CD4-positive, alpha-beta T cell treated with Interferon gamma for 1 hour (primary cell): ENCODE measurements around the gene AUTS2.

Experiments
- DNase-seq: peaks from one replicate; pipeline ENCODE4 v3.0.0-alpha.2; 2020

Gene AUTS2

GRCh38 chr7:70759674-70760073, 1161.4 kb downstream of the AUTS2 start:
- no peak for DNase-seq

- no peak for DNase-seq
Measured at GRCh38 chr7:70761711-70762328, 1163.5 kb downstream of the AUTS2 start.

DNA sequence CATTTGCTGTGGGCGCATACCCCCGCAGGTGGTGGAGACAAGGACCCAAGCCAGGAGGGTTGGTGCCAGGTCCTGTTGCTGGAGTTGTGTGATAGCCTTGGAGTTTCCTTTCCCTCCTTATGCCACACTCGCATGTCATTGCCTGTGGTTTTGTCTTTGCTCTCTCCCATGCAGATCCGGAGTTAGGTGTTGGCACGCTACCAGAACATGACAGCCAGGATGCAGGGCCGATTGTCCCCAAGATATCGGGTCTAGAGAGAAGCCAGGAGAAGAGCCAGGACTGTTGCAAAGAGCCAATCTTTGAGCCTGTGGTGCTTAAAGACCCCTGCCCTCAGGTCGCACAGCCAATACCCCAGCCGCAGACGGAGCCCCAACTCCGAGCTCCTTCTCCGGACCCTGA, 1164.4 kb downstream of the AUTS2 start:
- DNase-seq, result no peak

- peak; percentile 6 for DNase-seq
Measured at GRCh38 chr7:70763961-70764691, 1165.9 kb downstream of the AUTS2 start.

DNA sequence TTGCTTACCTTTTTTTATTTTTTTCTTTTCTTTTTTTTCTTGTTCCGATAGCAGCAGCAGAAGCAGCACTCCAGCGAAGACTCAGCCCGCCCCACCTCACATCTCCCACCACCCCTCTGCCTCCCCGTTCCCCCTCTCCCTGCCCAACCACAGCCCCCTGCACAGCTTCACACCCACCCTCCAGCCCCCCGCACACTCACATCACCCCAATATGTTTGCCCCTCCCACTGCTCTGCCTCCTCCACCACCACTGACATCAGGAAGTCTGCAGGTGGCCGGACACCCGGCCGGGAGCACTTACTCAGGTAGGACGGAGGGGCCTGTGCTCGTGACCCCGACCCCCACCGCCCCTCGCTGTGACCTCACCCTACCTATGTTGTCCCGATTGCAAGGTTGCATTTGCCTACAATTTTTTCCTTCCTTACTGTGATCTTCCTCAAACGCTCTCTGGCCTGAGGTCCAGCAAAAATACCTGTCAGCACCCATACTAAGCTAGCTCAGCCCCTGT, 1166.5 kb downstream of the AUTS2 start:
- no peak for DNase-seq

DNA sequence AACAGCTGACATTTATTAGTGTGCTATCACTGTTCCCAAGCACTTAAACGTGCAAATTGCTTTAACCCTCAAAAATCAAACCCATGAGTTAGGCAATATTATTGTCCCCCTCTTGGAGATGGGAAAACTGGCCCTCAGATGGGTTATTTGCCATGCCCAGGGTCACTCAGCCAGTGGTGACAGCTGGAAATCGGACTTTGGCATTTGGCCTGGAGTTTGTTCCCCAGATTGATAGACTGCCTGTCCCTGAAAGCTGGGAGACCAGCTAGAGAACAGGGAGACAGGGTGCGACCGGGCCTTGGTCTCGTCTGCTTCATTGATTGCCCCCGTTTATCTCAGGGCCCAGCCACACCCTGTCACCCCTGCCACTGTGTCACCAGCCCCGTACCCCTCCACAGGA, 1167.4 kb downstream of the AUTS2 start:
- no peak for DNase-seq

DNA sequence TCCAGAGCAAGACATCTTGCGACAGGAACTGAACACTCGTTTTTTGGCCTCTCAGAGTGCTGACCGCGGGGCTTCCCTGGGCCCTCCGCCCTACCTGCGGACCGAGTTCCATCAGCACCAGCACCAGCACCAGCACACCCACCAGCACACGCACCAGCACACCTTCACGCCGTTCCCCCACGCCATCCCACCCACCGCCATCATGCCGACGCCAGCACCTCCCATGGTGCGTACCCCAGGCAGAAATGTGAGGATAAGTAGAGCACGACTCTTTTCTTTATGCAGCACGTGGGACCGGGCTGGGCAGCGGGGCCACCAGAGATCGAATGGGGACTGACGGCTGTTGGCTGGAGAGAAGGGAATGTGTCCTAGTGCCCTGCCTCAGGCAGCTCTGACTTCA, 1167.8 kb downstream of the AUTS2 start:
- DNase-seq, result no peak

DNA sequence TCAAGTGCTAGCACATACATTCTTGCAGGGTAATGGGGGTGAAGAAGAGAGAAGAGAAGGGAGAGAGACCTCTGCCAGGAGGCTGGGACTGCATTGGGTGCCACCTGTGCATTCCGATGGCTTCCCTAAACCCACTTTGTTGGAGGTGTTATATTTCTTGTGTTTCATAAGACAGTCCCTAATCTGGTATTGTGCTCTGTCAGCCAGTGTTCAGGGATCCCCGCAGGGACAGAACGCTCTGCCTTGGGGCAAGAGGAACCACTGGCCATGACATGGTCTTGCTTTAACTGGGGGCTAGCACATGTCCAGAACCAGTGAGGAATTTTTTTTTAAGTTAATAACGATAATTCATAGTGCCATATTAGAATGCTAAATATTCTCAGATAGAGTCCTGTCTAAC, 1168.4 kb downstream of the AUTS2 start:
- DNase-seq, result no peak

DNA sequence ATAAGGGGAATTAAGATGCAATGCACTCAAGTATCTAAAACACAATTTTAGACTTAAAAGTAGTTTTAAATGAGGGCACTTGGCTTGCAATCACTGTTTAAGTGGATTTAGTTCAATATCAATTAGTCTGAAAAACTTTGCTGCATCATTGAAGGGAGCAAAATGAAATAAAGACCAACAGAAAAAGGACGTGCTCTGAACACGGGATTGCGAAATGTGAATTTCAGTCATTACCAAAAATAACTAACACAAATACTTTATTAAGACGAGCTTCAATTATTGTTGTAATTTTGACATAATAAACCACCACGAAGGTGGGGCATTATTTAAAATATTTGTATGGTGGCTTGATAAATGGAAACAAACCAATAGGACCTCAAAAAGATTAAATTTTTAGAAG, 1171.9 kb downstream of the AUTS2 start:
- DNase-seq, result no peak

- no peak for DNase-seq
Measured at GRCh38 chr7:70771451-70771850, 1173.2 kb downstream of the AUTS2 start.

- no peak for DNase-seq
Measured at GRCh38 chr7:70772891-70773290, 1174.6 kb downstream of the AUTS2 start.

- no peak for DNase-seq
Measured at GRCh38 chr7:70773406-70773805, 1175.1 kb downstream of the AUTS2 start.

DNA sequence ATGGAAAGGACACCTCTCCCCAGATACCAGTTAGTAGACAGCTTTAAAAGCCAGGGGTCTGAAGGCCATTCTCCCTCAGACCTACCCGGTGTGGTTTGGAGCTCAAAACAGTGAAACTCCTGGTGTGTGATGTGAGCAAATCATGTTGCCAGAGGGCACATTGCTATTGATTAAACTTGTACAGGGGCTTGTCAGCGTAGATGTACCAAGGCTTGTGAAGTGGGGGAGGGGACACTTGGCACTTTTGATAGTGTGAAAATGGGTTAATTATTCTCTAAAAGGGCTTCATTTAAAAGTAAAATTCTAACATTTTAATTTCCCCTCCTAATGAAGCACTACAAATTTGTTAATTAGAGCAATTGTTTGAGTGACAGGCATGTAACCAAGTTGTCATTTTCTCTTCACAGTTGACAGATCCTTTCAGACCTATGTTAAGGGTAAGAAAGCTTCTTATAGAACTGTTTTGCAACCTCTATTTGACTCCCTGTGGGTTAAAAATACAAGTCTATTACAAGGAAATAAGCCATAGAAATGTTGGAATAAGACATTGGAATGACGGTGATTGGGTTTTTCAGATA, 1176.8 kb downstream of the AUTS2 start:
- DNase-seq, result no peak

DNA sequence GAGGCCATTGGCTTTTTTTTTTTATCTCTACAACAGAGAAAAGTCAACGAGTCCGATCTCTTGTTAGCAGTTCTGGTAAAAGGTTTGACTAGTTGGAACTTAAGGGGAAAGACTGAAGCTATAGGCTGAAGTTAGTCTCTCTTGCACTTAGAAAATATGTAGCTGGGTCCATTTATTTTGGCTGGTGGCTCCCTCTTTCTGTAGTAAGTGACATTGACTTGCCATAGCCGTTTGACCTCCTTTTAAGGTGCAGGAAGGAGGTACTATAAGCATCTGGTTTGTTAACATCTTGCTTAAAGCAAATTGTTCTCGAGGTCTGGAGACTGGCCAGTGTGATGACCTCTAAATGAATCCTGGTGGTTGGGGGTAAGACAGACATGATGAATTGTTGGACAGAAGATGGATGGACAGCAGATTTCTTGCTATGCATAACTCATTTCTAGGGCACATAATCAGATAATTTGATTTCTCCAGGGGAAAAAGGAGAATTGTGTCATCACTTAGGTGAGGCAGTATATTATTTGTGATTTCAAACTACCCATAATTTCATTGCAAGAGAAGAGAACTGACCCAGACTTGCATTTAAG, 1177.4 kb downstream of the AUTS2 start:
- DNase-seq, result no peak

DNA sequence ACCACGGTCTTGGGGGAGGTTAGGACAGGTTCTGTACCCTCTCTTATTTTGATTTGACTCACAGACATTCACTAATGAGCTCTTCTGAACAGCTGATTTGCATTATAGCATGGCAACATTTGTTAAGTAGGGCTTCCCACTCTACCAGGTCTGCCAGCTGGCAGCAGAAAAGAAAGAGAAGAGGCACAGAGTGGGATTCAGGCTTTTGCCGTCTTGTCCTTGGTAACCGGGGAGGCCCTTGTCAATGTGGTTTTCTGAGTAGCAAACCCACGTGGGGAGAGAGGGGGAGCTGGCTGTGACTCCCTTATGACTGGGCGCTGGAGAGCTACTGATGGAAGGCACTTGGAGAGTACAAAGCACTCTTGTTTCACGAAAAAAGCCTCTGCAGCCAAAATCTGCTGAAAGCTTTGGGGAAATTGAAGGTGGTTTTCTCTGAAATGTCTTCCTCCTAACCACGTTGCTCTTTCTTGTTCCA, 1178.4 kb downstream of the AUTS2 start:
- no peak for DNase-seq

GRCh38 chr7:70777251-70777650, 1179.0 kb downstream of the AUTS2 start:
- DNase-seq, result no peak

GRCh38 chr7:70778585-70778984, 1180.3 kb downstream of the AUTS2 start:
- no peak for DNase-seq

- DNase-seq, result no peak
Measured at GRCh38 chr7:70779321-70779720, 1181.0 kb downstream of the AUTS2 start.

DNA sequence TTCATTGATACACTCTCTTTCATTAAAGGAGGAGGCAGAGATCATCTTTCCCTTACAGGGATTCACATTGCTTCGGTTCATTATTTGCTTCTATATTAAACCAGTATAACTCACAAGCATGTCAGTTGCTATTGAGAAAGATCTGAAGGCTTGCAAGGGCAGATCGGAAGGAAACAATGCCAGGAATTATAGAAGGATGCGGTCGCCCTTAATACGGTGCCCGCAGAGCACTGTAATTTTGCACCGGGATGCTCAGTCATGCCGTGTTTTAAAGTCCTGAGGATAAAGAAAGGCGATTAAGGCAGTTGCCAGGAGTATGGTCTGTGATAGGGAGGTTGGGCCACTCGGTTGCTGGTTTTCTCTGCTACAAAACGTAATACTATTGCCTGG, 1183.6 kb downstream of the AUTS2 start:
- no peak for DNase-seq

DNA sequence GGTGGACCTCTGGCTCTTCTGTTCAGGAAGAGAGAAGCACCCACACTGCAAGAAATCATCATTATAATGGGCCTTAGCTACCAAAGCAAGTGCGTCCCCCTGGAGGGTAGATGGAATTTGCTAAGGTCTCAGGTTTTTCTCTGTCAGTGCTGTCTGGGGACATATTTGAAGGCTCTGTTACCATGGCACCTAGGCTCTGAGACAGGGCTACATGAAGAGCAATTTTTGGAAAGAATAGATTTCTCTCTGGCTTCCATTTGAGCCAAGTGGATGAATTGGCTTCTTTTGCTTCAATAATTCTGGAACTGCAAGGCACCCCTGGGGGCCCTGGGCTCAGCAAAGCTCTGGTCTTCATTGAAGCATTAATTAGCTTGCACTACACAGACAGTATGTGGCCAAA, 1184.5 kb downstream of the AUTS2 start:
- no peak for DNase-seq

DNA sequence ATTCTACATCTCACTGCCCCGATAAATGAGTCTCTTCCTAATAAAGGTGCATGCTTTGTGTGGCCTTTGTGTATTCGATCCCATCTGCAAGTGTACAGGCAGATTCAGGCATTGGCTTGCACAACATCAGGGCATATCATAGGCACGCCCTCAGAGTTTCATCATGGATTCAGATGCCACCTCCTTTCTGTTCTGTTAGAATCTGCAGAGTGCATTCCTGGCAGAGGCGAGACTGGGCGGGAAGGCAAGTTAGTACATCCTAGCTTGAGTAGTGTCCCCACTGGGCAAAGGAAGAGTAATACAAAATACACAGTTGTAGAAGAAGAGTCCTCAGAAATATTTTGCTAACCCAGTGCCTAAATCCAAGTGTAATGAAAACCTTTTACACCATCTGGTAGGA, 1187.2 kb downstream of the AUTS2 start:
- DNase-seq, result no peak

DNA sequence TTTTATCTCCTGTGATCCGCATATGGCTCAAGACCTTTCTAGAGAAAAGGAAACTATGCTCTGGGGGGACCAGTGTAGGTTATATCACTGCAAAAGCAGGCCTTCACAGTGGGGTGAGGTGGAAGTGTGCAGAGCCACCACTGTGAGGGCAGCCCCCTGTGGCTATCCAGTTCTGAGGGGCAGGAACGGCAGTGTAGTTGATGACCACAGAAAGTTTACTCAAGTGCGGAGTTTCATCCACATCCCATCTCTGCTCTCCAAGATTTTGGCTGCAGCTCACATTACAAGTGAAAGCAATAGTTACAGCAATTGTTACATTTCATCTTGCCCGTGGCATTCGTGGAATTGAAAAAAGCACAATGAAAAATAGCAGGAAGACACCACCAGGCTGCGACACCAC, 1187.8 kb downstream of the AUTS2 start:
- no peak for DNase-seq

GRCh38 chr7:70787286-70787685, 1189.0 kb downstream of the AUTS2 start:
- DNase-seq, result no peak

DNA sequence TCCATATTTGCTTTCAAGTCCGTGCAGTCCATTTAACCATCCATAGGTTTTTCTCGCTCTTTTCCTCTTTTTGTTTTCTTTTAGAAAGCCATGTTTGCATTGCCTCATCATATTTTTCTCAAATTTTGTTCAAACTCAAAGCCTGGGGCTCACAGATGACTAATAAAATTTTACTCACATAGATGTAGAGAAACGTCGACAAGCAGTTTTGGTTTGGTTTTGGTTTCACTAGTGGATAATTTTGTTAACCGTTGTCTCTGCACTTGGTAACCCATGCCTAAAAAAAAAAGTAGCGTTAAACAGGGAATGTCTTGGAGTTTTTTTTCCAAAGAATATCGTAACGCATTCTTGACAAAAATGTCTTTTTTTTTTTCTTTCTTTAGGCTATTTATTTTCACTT, 1189.5 kb downstream of the AUTS2 start:
- no peak for DNase-seq
